ENCODE results near the gene ATP2B3.

DNA sequence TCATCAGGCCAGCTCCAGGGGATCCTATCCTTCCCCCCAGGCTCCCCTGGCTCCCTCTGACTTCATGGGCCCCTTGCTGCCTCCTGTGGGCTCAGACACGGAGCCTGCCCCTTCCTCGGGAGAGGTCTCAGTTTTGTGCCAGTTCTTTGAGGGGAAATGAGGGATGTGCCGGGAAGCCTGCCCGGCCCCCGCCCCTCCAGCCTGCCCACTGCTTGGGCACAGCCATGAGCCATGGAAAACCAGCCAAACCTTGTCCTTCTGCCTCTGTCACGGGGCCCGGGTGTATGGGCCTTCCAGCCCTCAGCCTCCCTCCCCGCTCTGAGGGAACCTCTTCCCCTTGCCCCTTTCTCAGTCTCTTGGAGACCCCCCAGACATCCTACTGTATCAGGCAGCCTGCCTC lies 15.9 kb upstream of the ATP2B3 start:
- TF ChIP-seq NR3C1 (CRISPR knock-in tag; IDR thresholded peaks at IDR 0.05) (no peak), MXI1 (IDR thresholded peaks at IDR 0.05; ENCODE audit: low read depth, low read length) (no peak), ZBTB7A (IDR thresholded peaks at IDR 0.05; ENCODE audit: borderline replicate concordance, control insufficient read depth, low read depth, low read length) (no peak), ZNF584 (CRISPR knock-in tag; IDR thresholded peaks at IDR 0.05; ENCODE audit: low read depth) (no peak), ZNF174 (CRISPR knock-in tag; IDR thresholded peaks at IDR 0.05) (no peak), ZNF586 (CRISPR knock-in tag; conservative IDR thresholded peaks at IDR 0.05) (no peak), SP1 (CRISPR knock-in tag; IDR thresholded peaks at IDR 0.05) (no peak), SRF (CRISPR knock-in tag; IDR thresholded peaks at IDR 0.05) (no peak), UBTF (IDR thresholded peaks at IDR 0.05; ENCODE audit: borderline replicate concordance in 1 of 2, low read depth in 2 of 2, low read length in 2 of 2) (no peak), EZH2 (IDR thresholded peaks at IDR 0.05; ENCODE audit: borderline replicate concordance, low read depth, low read length) (no peak)

Data from K562 (cell line).